Activated CD4-positive, alpha-beta T cell treated with anti-CD3 and anti-CD28 coated beads, Interleukin-2, amount 50 U/mL, for 24 hours (primary cell): ENCODE measurements around the gene PLK2.

Experiments
- DNase-seq, 2 donors: peaks; one replicate each; pipeline ENCODE4 v3.0.0-alpha.2; 2020; ENCODE audit warnings: low read depth in 1 of 2, low spot score in 1 of 2

PLK2 gene

GRCh38 chr5:58450811-58451629 is 8.9 kb downstream of the PLK2 start:
- DNase-seq, result no peak

GRCh38 chr5:58450018-58450417 is 9.9 kb downstream of the PLK2 start:
- no peak for DNase-seq

- no peak for DNase-seq
These were observed 12.7 kb downstream of the PLK2 start for GRCh38 chr5:58447226-58447625.

GRCh38 chr5:58446024-58446423 is 13.9 kb downstream of the PLK2 start:
- no peak for DNase-seq

GRCh38 chr5:58444805-58445204 is 15.1 kb downstream of the PLK2 start:
- no peak for DNase-seq

GRCh38 chr5:58440901-58441460 is 18.9 kb downstream of the PLK2 start:
- no peak for DNase-seq

GRCh38 chr5:58439094-58439644 is 20.7 kb downstream of the PLK2 start:
- no peak for DNase-seq

- DNase-seq, result no peak
These were observed 22.2 kb downstream of the PLK2 start for GRCh38 chr5:58437661-58438060.

GRCh38 chr5:58431832-58432231 is 28.1 kb downstream of the PLK2 start:
- DNase-seq, result no peak

- DNase-seq, result no peak
These were observed 47.0 kb downstream of the PLK2 start for GRCh38 chr5:58412932-58413331.

- no peak for DNase-seq
These were observed 47.8 kb downstream of the PLK2 start for GRCh38 chr5:58412081-58412480.

- DNase-seq, result no peak
These were observed 48.5 kb downstream of the PLK2 start for GRCh38 chr5:58411372-58411771.

- DNase-seq, result no peak
These were observed 49.4 kb downstream of the PLK2 start for GRCh38 chr5:58410441-58410840.

- DNase-seq, result no peak
These were observed 52.7 kb downstream of the PLK2 start for GRCh38 chr5:58407042-58407719.

- DNase-seq, result no peak
These were observed 53.5 kb downstream of the PLK2 start for GRCh38 chr5:58406394-58406793.

- no peak for DNase-seq
These were observed 54.7 kb downstream of the PLK2 start for GRCh38 chr5:58405175-58405574.

GRCh38 chr5:58404734-58405133 is 55.2 kb downstream of the PLK2 start:
- DNase-seq, result no peak
